MV-4-11 (cell line): ENCODE results near the gene NFKB2.
A peak's percentile ranks its signal among the peaks of the same experiment; 100 is the strongest.

Source experiments
- DNase-seq: peaks from one replicate; lab custom pipeline; 2025; lab: John Stamatoyannopoulos, UW

The NFKB2 gene

GRCh38 chr10:102422545-102423129 lies 27.1 kb downstream of the NFKB2 start:
- DNase-seq = peak; percentile 71

GRCh38 chr10:102423372-102423968 lies 28.0 kb downstream of the NFKB2 start:
- DNase-seq = no peak

DNA sequence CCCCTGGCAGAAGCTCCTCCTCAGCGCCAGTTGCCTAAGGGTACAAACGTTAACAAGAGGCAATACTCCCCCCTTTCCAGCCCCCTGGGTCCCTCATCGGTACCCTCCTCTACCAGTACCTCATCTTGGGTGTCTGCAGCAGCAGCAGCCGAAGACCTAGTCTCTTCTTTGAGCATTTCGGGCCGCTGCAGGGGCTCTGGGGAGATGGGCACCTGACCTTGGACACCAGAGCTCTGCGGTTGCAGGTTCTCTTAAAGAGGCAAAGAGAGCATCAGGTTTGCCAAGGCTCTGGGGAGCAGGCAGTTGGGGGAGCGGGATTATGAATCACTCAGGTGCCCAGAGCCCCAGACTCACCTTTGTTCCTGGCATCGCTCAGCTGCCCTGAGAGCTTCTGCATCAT lies 28.6 kb downstream of the NFKB2 start:
- DNase-seq = no peak

DNA sequence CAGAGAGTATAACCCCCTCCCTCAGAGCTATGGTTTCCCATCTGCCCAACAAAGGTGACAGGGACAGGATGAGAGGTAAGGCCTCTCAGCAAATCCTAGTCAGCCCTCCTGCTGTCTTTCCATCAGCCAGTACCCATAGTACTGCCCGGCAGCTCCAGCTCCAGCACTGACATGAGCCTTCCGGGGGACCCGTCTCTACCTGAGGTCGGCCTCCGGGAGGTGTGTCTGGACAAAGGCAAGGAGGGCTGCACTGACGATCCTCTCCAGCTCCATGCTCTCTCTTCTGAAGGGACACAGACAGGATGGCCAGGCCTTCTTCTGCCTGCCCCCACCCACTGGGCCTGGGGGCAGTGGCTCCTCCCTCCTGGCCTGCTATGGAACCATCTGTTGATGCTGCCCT lies 29.4 kb downstream of the NFKB2 start:
- DNase-seq = no peak

DNA sequence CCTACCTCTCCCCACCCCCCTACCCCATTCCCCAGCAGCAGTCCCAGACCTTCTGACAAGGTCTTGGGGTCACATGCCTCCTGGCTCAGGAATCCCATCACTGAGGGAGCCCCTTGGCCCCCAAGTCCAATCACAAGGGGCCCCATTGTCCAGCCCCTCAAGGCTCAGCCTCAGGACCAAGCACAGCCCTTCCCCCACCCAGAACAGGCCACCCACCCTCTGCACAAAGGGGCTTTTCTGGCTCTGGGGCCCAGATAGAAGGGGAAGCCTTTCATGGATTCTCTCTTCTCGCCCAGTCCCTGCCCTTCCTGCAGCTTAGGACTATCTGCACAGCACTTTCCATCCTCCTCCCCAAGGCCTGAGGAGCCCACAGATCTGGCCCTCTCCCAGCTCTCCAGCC lies 29.9 kb downstream of the NFKB2 start:
- DNase-seq = no peak

GRCh38 chr10:102426803-102427287 lies 31.3 kb downstream of the NFKB2 start:
- DNase-seq = no peak

DNA sequence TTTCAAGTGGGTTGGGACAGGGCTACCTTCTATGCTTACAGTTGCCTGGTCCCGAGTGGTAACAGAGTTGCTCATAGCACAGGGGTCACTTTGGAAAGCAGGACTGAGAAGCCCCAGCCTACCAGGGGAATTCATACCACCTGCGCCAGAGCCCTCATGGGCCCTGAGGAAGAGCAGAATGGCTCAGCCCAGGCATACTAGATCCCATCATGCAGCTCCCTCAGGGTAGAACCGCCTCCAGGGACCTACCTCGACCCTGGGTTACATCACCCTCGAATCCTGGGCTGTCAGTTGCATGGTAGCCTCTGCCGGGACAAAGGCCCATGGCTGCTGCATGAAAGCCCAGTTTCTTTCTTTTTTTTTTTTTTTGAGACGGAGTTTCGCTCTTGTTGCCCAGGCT lies 34.0 kb downstream of the NFKB2 start:
- no peak for DNase-seq

- peak; percentile 15 for DNase-seq
These were observed 36.1 kb downstream of the NFKB2 start for GRCh38 chr10:102431452-102432124.

DNA sequence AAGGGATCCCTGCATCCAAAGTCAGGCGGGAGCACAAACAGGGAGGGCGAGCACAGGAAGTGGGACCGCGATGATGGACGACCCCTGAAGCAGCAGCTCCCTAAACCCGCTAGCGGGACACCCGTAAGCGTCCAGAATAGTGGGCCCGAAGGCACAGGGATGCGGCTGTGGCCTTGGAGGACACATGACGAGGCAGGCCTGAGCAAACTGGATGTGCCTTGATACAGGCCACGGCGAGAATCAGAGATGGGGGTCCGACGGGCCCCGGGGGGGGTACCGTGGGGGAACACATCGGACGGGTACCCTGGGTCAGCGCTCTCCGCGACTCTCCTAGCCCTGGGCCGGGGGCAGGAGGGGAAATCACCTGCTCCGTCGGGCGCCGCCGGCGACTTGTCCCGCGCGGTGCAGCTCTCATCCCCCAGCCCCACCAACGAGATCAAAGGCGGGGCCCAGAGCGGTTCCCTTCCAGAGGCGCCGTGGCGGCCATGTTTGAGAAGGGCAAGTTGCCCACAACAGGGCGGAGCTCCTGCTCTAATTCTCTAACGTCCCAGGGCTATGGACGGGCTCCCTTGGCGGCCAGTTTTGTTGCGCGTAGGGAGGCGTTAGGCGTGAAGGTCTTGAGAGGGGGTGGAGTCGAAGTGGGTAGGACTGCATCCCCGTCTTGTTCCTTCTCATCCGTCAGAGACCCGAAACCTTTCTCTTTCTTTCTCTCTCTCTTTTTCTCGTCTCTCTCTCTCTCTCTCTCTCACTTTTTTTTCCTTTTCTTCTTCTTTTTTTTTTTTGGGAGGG lies 36.9 kb downstream of the NFKB2 start, which contains the start of gene CUEDC2:
Gene CUEDC2 (minus strand): TSS at position 413 of the 789 bp plus-strand sequence. CDS start 7,386 bp downstream, outside the sequence.
- peak; percentile 96 for DNase-seq

- peak; percentile 60 for DNase-seq
These were observed 38.1 kb downstream of the NFKB2 start for GRCh38 chr10:102433619-102434046.

- DNase-seq = peak; percentile 30
These were observed 39.1 kb downstream of the NFKB2 start for GRCh38 chr10:102434394-102435132.

DNA sequence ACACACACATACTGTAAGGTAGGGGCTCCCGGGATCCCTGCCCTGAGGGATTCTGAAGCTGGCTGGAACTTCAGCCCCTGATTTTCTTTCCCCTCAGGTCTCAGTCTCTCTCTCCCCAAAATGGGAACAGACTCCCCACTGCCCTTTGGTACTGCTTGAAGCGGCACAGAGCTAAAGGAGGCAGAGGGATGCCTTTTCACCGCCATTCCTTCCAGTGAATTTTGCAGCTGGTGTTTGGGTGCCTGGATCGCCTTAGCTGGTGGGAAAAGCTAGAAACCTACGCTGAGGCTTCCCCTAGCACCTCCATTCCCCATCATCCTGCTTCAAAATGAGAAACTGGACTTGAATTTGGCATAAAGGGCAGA lies 39.6 kb downstream of the NFKB2 start:
- DNase-seq = no peak

DNA sequence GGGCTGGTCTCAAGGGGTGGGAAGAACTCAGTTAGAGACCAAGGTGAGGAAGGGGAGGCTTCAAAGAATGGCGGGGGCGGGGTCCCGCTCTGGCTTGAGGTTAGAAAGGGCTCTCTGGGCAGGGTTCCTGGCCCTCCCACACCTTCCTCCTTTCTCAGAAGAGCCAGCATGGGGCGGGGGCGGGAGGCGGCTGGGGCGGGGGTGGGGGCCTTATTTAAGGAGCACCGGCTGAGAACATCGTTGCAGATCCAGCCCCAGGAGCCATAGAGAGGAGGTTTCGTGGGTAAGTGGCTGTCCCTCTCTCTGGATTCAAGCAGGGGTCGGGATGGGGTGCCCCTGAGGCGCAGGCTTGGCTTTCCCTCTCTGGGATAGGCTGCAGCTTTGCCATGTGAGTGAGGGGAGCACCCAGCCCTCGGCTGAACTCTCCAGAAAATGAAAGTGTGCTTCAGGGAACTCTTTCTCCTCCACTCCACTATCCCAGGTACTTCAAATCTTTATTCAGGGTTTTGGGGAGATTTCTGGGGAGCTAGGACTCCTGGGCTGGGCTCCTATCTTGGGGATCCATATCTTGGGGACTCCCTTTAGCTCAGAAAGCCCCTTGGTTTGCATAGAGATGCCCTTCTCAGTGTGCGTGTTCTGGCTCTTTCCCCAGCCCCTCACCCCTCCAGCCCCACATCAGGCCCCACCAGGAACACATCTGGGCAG lies 40.2 kb downstream of the NFKB2 start:
- peak; percentile 9 for DNase-seq

- DNase-seq = no peak
These were observed 40.8 kb downstream of the NFKB2 start for GRCh38 chr10:102436312-102436711.

DNA sequence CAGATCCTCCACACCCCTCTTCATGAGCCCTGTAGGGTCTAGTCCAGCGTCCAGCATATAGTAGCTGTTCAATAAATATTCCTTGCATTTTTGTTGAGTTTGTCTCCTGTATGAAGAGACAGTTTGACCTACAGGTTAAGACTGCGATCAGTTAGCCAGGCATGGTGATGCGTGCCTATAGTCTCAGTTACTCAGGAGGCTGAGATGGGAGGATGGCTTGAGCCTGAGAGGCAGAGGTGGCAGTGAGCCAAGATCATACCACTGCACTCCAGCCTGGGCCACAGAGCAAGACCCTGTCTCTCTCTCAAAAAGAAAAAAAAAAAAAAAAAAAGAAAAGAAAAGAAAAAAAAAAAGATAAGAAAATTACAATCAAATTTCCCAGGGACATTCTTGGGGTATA lies 42.0 kb downstream of the NFKB2 start:
- no peak for DNase-seq

GRCh38 chr10:102438374-102438773 lies 42.9 kb downstream of the NFKB2 start:
- no peak for DNase-seq

GRCh38 chr10:102444851-102445250 lies 49.3 kb downstream of the NFKB2 start:
- DNase-seq = no peak

- peak; percentile 58 for DNase-seq
These were observed 54.0 kb downstream of the NFKB2 start for GRCh38 chr10:102449321-102450123.

DNA sequence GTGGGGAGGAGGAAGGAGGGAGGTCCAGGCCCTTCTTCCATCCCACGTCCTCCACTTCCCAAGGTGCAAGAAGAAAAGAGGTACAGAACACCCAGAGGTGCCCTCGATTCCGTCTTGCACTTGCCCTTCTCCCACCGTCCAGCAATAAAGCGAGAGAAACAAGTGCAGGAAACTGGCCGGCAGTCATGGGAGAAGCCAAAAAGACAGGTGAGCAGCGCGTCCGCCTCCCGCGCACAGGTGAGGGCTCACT lies 54.5 kb downstream of the NFKB2 start:
- DNase-seq = no peak

DNA sequence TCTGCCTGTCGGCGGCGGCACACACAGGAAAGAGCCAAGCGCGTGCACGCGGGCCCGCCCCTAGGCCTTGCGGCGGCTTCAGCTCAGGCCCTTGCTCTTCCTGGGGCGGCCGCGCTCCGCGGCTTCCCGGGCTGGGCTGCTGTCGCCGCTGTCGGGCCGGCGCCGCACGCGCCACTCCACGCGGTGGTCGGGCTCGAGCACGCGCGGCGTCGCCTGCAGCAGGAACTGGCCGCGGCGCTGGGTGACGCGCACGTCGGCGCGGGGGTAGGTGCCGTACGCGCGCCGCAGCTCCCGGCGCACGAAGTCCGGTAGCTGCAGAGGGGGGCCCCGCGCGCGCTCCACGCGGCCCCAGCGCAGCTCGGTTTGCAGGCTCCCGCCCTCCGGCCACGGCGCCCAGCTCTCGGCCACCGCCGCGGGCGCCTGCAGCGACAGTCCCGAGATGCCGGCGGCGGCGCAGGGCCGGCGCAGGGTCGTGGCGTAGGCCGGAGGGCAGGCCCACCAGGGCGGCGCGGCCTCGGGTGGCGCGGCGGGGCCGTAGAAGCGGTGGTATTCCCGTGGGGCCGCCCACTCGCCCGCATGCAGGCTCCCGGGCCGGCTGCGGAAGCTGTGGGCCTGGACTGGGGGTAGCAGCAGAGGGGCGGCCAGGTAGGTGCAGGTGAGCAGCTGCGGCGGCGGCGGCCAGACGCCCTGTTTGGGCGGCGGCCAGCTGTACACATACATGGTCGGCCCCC lies 55.0 kb downstream of the NFKB2 start:
- peak; percentile 76 for DNase-seq
